Measurements from ENCODE around the gene SPRED2. TPM values are rescaled to one million over a fixed set of nuclear protein-coding genes. Genes with fewer than 3 reads are reported as not detected.

SPRED2 gene
- total and polyA plus RNA-seq, 10 donors = 3.5 to 26.4 (median 13.8) TPM

- no peaks in the 10 kb centered on the region for H3K9me3 ChIP-seq
- H3K36me3 ChIP-seq = peaks cover 0 to 35% (median 13%) of the 10 kb centered on the region in 6 donors
- TF ChIP-seq, protein P1, sequence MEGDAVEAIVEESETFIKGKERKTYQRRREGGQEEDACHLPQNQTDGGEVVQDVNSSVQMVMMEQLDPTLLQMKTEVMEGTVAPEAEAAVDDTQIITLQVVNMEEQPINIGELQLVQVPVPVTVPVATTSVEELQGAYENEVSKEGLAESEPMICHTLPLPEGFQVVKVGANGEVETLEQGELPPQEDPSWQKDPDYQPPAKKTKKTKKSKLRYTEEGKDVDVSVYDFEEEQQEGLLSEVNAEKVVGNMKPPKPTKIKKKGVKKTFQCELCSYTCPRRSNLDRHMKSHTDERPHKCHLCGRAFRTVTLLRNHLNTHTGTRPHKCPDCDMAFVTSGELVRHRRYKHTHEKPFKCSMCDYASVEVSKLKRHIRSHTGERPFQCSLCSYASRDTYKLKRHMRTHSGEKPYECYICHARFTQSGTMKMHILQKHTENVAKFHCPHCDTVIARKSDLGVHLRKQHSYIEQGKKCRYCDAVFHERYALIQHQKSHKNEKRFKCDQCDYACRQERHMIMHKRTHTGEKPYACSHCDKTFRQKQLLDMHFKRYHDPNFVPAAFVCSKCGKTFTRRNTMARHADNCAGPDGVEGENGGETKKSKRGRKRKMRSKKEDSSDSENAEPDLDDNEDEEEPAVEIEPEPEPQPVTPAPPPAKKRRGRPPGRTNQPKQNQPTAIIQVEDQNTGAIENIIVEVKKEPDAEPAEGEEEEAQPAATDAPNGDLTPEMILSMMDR (IDR thresholded peaks at IDR 0.05 in 8 of 11, conservative IDR thresholded peaks at IDR 0.05 in 3 of 11) = no peak
- TF ChIP-seq POLR2AphosphoS5 (IDR thresholded peaks at IDR 0.05) = no peak
- TF ChIP-seq POLR2A (IDR thresholded peaks at IDR 0.05) = no peak
- 80 to 93% (median 87%) methylated on average over 3 of the region's 3 CpGs for WGBS, 5 donors
- H3K27me3 ChIP-seq (replicated peaks in 1 of 7) = no peaks in the 10 kb centered on the region
- H3K27ac ChIP-seq = no peak overlapping the region
- H3K4me1 ChIP-seq = peaks cover 0 to 20% (median 13%) of the 10 kb centered on the region in 6 donors
- no peak overlapping the region for H3K4me3 ChIP-seq
- no peak for DNase-seq
- intact Hi-C loops (cut with DNase I; ENCODE audit: low total_unique reads) = no loop called here
Observed at GRCh38 chr2:65277118-65277517, 155.3 kb downstream of the SPRED2 start.

DNA sequence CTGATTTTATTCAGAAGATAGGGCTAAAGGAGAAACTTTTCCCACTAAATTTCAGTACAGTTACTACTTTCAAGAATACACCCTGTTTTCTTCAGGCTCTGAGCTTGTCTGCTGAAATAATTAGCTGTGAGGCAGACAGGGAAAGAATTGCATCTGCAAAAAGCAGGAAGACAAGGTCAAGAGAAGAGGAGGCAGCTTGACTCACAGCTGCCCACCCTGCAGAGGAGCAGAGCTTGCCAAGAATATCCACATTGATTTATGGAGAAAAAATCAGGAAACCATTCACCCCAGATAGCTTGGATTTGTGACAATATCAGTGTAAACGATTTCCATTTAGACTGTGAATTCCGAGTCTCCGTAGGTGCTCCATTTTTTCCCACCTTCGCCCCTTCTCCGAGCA, 155.8 kb downstream of the SPRED2 start:
- DNase-seq = no peak
- H3K36me3 ChIP-seq = peaks cover 0 to 40% (median 18%) of the 10 kb centered on the region in 6 donors
- H3K9me3 ChIP-seq = no peaks in the 10 kb centered on the region
- TF ChIP-seq POLR2AphosphoS5 (IDR thresholded peaks at IDR 0.05) (peak in 1 of 3 donors; percentile 20), POLR2A (IDR thresholded peaks at IDR 0.05) (no peak)
- TF ChIP-seq, protein P1 (IDR thresholded peaks at IDR 0.05 in 8 of 11, conservative IDR thresholded peaks at IDR 0.05 in 3 of 11) = no peak
- WGBS, 5 donors = 70 to 90% (median 78%) methylated on average over 5 of the region's 5 CpGs
- peaks cover 0 to 20% (median 13%) of the 10 kb centered on the region in 6 donors for H3K4me1 ChIP-seq
- no peaks in the 10 kb centered on the region for H3K27me3 ChIP-seq (replicated peaks in 1 of 7)
- no peak overlapping the region for H3K4me3 ChIP-seq
- H3K27ac ChIP-seq = no peak overlapping the region
- intact Hi-C loops (cut with DNase I; ENCODE audit: low total_unique reads) = no loop called here

GRCh38 chr2:65275141-65275915, 157.1 kb downstream of the SPRED2 start:
- WGBS, 5 donors = 63 to 76% (median 65%) methylated on average over 4 of the region's 4 CpGs
- Histone ChIP-seq H3K9me3 (no peaks in the 10 kb centered on the region), H3K4me1 (peaks cover 0 to 20% (median 13%) of the 10 kb centered on the region in 6 donors), H3K36me3 (peaks cover 0 to 53% (median 25%) of the 10 kb centered on the region in 6 donors), H3K27ac (no peak overlapping the region), H3K27me3 (replicated peaks in 1 of 7) (no peaks in the 10 kb centered on the region), H3K4me3 (no peak overlapping the region)
- intact Hi-C loops (cut with DNase I; ENCODE audit: low total_unique reads) = no loop called here
- DNase-seq = no peak
- TF ChIP-seq POLR2A (IDR thresholded peaks at IDR 0.05) (no peak), POLR2AphosphoS5 (IDR thresholded peaks at IDR 0.05) (no peak)
- TF ChIP-seq, protein P1 (IDR thresholded peaks at IDR 0.05 in 8 of 11, conservative IDR thresholded peaks at IDR 0.05 in 3 of 11) = no peak

DNA sequence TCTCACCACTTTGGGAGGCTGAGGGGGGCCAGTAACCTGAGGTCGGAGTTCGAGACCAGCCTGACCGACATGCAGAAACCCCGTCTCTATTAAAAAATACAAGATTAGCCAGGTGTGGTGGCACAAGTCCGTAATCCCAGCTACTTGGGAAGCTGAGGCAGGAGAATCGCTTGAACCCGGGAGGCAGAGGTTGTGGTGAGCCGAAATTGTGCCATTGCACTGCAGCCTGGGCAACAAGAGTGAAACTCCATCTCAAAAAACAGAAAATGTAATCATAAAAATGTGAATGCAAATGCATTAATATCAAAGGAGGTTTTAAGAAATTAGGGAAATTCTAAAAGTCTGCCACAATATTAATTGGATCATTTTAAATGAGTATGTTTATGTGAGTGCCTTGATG, 159.1 kb downstream of the SPRED2 start:
- intact Hi-C loops (cut with DNase I; ENCODE audit: low total_unique reads) = no loop called here
- Histone ChIP-seq H3K9me3 (no peaks in the 10 kb centered on the region), H3K4me1 (peaks cover 0 to 9% (median 4%) of the 10 kb centered on the region in 6 donors), H3K4me3 (no peak overlapping the region), H3K36me3 (peaks cover 0 to 73% (median 41%) of the 10 kb centered on the region in 6 donors), H3K27ac (no peak overlapping the region), H3K27me3 (replicated peaks in 1 of 7) (no peaks in the 10 kb centered on the region)
- DNase-seq = no peak
- WGBS, 5 donors = 94 to 98% (median 97%) methylated on average over 8 of the region's 8 CpGs
- TF ChIP-seq POLR2AphosphoS5 (IDR thresholded peaks at IDR 0.05) (peak in 1 of 3 donors; percentile 3), POLR2A (IDR thresholded peaks at IDR 0.05) (no peak)
- TF ChIP-seq, protein P1 (IDR thresholded peaks at IDR 0.05 in 8 of 11, conservative IDR thresholded peaks at IDR 0.05 in 3 of 11) = no peak

Data from spleen (tissue), 11 donors.